HG02973 (cell line): Measurements from ENCODE around the gene LRRC27.

Experiments
- ATAC-seq: cut with Tn5 transposase; IDR thresholded peaks from one replicate; pipeline ENCODE4 v1.9.1; 2021; ENCODE audit warnings: moderate library complexity; ENCODE audit not compliant: unreplicated experiment

Gene LRRC27

GRCh38 chr10:132388891-132389432, 57.0 kb downstream of the LRRC27 start:
- ATAC-seq, result no peak

DNA sequence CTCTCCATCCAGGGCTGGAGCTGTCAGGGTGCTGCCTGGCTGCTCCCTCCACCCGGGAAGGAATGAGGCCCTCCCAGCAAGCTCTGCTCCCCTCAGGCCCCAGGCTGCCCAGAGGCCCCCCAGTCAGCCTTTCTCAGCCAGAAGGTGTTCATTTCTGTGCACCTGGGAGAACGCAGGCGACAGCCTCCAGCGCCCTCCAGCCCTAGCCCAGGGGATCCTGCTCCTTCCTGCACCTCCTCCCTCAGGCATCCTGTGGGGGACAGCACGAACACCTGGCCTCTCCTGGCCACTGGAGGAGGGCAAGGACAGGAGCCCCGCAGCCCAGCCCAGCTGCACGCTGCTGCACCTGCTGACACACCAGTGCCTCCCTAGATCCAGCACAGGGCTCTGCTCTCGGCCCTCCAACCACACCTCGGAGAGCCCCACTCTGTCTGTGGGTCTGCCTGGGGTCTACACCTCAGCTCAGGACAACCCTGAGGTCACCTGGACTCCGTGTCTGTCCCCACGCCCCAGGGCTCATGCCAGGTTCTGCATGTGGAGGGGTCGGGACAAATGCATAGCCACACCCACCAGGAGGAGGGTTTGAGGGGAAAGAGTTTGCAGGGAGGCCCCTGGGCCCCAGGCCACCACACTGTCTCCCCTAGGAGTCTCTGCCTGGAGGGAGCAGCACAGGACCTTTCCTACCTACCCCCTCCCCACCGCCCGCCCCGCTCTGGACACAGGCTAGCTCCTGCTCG, 57.6 kb downstream of the LRRC27 start:
- ATAC-seq, result no peak

GRCh38 chr10:132390170-132390920, 58.4 kb downstream of the LRRC27 start:
- ATAC-seq, result no peak

DNA sequence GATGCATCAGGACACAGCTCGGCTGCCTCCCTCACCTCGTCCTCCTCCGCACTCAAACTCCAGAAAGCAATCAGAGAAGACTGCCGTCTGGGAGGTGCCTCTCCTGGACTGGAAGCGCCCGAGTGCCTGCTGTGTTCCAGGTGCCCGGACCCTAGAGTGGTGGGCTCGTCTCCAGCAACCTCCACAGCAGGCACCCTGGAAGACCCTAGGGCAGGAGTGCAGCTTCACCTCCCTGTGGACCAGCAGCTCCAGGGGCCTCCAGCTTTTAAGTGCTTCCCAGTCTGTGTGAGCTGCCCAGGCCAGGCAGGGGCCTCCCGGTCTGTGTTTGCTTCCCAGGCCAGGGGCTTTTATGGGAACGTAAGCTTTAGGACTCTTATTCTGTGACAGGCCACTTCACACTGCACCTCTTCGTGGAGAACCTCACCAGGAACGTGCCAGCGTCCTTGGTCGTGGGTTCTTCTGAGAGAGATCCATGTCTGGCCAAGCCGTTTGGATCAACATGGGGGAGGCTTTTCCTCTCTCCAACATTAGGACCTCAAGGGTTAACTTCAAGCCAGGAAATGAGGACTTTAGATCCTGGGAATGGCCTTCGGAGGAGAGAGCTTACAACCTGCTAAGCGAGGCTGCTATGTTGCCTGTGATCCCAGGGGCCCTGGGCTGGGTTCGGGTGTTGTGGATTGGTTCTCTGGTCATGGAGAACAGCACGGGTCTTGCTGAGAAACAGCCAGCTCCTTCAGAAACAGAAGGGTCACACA, 59.1 kb downstream of the LRRC27 start:
- ATAC-seq, result no peak

DNA sequence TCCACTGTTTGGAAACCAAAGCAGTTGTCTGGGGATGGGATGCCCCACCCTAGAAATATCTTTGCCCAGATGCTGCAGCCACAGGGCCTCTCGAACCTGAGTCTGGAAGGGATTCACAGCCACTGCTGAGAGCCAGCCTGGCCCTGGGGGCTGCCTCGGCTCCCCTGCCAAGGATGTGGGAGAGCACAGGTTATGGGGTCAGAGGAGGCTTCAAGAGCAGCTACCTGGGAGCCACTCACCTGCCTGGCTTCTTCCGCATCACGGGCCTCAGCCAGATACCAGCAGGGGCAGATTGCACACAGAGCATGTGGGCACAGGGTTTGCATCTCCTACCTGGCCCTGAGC, 59.7 kb downstream of the LRRC27 start:
- no peak for ATAC-seq

GRCh38 chr10:132392184-132392800, 60.3 kb downstream of the LRRC27 start:
- ATAC-seq, result no peak

DNA sequence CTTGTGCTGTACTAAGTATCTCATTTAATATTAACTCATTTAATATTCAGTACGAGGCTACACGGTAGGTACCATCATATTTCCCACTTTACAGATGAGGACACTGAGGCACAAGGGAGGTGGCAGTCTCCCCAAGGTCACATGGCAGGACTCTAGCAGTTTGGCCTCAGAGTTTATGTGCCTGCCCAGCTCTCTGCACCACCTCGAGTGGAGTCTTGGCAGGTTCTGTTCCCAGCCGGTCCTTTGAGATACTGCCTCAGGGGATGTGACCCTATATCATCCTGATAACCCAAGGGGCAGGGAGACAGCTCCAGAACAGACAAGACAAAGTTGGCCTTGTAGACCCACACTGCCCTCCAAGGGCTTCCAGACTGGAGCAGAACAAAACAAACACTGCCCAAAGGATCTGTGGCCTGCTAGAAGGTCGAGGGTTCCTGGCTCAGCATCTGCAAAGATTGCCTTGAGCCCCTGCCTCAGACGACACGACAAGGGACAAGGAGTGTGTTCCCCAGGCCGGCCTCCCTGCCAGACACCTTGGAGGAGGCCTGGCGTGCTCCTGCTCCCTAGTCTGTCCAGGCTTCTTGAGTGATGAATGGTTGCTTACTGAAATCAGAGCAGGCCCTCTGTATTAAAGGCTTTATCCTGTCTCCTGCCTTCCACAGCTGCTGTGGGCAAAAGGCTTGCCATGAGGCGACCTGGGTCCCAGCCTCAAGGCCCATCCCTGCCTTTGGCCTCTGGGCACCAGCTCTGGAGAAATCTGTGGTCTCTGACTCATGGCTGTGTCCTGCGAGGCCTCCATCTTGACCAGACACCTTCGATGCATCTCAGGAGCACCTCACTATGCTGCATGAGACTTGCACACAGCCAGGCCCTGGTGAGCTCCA, 61.1 kb downstream of the LRRC27 start:
- no peak for ATAC-seq

DNA sequence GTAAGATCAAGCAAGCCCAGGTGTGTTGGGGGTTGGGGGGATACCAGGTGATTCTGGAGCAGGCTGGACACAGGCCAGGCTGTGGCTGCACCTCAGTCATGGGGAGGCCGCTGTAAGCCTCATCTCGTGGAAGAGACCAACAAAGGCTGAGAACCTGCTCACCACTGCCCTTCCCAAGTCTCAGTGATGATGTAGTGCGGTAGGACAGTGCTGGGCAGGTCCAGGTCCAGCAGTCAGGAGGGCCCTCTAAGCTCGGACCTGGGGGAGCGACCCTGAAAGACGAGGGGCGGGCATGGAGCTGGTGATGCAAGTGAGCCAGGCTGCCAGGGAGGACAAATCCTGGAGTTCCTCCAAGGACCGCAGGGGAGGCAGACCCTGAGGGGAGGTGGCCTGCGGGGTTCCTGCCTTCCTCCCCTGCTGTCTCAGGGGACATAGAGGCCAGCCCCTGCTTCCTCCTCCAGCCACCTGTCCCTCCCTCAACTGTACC, 61.7 kb downstream of the LRRC27 start:
- ATAC-seq, result no peak

GRCh38 chr10:132394201-132394811, 62.3 kb downstream of the LRRC27 start:
- ATAC-seq, result no peak

DNA sequence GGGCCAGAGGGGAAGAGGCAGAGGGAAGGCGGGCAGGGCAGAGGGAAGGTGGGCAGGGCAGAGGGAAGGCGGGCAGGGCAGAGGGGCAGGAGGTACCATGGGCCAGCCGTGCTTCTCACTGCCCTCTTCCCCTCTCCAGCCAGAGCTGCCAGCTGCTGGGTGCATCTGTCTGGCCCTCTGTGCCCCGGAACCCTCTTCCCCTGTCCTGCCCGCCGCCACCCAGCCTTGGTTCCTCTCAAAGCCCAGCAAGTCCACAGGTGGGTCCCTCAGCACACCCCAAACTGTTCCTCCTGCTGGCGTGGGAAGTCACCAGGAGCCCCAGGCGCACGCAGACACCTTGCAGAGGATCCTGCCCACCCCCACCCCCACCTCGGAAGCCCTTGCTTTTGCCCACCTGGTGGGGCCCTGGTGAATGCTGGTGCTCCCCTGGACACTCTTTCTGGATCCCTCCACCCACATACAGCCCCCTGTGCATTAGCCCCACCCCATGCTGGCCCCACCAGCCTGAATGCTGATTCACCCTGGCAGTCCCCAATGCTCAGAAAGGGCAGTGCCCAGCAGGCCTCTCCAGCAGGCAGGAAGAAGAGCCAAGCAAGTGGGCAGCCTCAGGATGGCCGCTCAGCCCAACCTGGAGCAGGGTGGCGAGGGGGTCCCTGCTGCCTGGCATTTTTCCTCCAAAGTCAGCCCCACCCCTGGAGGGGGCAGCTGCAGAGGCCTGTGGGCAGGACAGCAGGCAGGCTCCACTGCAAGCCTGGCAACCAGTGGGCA, 63.1 kb downstream of the LRRC27 start:
- ATAC-seq, result no peak

DNA sequence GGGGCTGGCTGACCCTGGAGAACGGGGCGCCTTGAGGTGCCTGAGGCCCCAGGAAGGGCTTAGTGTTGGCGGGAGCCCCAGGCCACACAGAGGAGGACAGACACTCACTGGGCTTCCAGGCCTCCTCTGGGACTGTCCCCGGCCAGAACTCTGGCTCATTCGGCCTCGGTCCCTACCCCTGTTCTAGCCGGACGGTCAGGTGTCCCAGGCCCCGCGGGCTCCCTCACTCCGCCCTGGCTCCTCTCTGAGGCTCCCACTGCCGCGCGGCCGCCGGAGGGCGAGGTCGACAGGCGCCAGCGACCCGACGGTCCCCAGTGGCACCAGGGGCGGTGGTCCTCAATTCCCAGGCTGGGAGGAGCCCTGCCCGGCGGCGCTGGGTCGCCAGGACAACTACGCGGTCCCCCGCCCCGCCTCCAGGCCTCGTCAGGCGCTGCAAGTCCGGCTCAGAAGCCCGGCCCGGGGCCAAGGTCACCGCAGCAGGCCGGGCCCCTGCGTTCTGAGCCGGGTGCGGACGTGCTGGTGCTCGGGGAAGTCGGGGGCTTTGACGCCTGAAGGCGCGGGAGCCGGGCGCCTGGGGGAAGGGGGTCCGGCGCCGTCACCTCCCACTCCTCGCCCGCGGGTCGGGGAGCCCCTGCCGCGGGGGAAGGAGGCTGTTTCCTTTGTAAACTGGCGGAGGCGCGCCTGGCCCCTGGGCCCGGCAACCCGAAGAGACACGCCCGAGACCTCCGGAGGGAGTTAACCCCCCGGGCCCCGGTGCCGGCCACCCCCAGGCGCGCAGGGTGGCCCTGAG, 63.9 kb downstream of the LRRC27 start:
- no peak for ATAC-seq

- ATAC-seq, result peak; percentile 50
These were observed 64.6 kb downstream of the LRRC27 start for GRCh38 chr10:132396494-132397035.

- peak; percentile 29 for ATAC-seq
These were observed 65.1 kb downstream of the LRRC27 start, which contains the start of gene PWWP2B for GRCh38 chr10:132397036-132397541. TSS of gene PWWP2B (plus strand) at chr10:132397200. CDS start at chr10:132397227, 27 bp downstream.

DNA sequence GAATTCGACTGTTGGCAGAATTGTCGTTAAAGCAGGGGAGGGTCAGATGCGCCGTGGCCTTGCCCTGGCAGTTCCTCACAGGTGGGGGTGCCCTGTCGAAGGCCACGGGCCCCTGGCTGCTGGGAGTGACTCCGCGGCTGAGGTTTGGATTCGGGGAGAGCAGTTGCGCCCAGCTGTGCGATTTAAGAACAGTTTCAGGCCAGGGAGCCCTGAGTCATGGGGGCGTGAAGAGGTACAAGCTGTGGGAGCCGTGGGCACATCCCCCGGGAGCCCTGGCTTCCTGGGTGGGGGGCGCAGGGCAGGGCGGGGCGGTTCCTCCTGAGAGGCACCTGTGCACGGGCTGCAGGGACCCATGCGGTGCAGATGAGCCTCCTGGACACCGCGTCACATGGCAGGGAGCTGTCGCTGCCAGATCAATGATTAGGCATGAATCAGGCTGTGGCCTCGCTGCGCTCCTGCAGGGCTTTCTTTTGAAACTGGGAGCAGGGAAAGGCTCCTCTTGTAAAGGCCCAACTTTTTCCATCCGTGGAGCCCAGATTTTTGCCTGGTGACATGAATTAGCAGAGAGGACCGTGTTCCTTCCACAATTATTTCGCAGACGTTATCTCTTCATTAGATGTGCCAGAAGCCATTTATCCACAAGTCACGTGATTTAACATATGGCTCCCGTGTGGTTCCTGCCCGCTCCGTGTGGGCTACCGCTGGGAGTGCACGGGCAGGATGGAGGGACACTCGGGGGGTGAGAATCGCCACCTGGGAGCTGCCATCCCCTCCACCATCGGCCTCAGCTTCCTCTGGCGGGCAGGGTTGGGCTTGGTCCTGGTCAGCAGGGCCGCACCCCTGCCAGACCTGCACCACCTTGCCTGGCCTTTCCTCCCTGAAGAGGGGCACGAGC, 65.9 kb downstream of the LRRC27 start:
- ATAC-seq, result peak; percentile 27

- no peak for ATAC-seq
These were observed 66.6 kb downstream of the LRRC27 start for GRCh38 chr10:132398566-132398991.
